WERI-Rb-1 (cell line): Measurements from ENCODE around the gene GALNT17.
A peak's percentile ranks its signal among the peaks of the same experiment; 100 is the strongest.

Experiments
- DNase-seq: peaks from one replicate; pipeline ENCODE4 v3.0.0-alpha.2; 2020
- H3K27ac ChIP-seq: fragments of 250-450 bp; sonication (Bioruptor Pico); 2 replicates; pipeline ENCODE4 v1.5.1; 2020; ENCODE audit warnings: mild to moderate bottlenecking, moderate library complexity
- H3K27me3 ChIP-seq: fragments of 250-450 bp; sonication (Bioruptor Pico); 2 replicates; pipeline ENCODE4 v1.5.1; 2021; ENCODE audit warnings: mild to moderate bottlenecking, low read depth, moderate library complexity; ENCODE audit not compliant: insufficient read depth, severe bottlenecking
- H3K36me3 ChIP-seq: fragments of 250-450 bp; sonication (Bioruptor Pico); 2 replicates; pipeline ENCODE4 v1.5.1; 2020; ENCODE audit warnings: mild to moderate bottlenecking, moderate library complexity
- H3K4me3 ChIP-seq: 2 replicates; pipeline ENCODE4 v1.5.1; 2011; ENCODE audit warnings: low read depth, mild to moderate bottlenecking, control low read depth, low read length
- H3K9me3 ChIP-seq: fragments of 250-450 bp; sonication (Bioruptor Pico); 2 replicates; pipeline ENCODE4 v1.5.1; 2021; ENCODE audit warnings: mild to moderate bottlenecking, moderate library complexity; ENCODE audit not compliant: severe bottlenecking
- TF ChIP-seq, protein P1 (sequence below): IDR thresholded peaks from 2 replicates; pipeline ENCODE4 v1.5.1; 2011; ENCODE audit warnings: low read depth, mild to moderate bottlenecking, control low read depth, inconsistent platforms, low read length

Gene GALNT17

DNA sequence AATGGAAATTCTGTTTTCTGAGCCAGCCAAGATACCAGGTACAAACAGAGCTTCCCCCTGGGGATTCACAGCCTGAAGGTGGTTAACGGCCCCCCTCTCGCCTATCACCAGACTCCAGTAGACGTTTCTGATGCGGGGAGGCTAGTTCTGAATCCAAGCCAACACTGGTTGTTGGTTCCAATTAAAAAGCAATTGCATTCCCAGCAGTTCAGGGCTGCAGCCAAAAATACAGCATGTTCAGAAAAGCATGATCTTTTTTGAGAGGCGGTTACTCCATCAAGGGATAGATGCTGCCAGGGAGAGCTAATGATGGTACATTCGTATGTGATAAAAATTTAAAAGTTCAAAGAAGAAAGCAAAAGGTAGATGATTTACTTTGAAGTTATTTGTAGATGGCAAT lies 481.0 kb downstream of the GALNT17 start:
- no peak for DNase-seq
- Histone ChIP-seq H3K36me3 (no peaks in the 10 kb centered on the region), H3K4me3 (no peak overlapping the region), H3K9me3 (no peaks in the 10 kb centered on the region), H3K27me3 (no peaks in the 10 kb centered on the region), H3K27ac (no peak overlapping the region)
- TF ChIP-seq, protein P1, sequence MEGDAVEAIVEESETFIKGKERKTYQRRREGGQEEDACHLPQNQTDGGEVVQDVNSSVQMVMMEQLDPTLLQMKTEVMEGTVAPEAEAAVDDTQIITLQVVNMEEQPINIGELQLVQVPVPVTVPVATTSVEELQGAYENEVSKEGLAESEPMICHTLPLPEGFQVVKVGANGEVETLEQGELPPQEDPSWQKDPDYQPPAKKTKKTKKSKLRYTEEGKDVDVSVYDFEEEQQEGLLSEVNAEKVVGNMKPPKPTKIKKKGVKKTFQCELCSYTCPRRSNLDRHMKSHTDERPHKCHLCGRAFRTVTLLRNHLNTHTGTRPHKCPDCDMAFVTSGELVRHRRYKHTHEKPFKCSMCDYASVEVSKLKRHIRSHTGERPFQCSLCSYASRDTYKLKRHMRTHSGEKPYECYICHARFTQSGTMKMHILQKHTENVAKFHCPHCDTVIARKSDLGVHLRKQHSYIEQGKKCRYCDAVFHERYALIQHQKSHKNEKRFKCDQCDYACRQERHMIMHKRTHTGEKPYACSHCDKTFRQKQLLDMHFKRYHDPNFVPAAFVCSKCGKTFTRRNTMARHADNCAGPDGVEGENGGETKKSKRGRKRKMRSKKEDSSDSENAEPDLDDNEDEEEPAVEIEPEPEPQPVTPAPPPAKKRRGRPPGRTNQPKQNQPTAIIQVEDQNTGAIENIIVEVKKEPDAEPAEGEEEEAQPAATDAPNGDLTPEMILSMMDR: no peak

DNA sequence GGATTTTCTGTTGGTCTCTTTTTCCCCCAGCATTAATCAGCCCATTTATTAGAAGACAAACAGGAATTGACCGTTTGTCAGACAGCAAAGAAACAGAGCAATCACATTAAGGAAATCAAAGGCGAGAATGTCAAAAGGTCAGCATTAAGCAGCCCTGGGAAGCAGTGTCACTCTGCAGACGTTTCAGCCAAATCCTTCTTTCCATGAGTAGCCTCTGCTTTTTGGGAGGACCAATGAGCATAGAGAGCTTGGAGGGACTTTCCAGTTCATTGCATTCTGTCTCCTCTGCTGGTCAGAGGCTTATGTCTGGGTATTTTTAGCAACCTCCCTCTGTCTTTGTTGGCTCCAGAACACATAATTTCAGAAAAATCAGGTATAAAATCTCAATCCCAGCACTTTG lies 481.4 kb downstream of the GALNT17 start:
- Histone ChIP-seq H3K9me3 (no peaks in the 10 kb centered on the region), H3K27me3 (no peaks in the 10 kb centered on the region), H3K27ac (no peak overlapping the region), H3K4me3 (no peak overlapping the region), H3K36me3 (no peaks in the 10 kb centered on the region)
- peak; percentile 30 for DNase-seq
- TF ChIP-seq, protein P1: no peak

DNA sequence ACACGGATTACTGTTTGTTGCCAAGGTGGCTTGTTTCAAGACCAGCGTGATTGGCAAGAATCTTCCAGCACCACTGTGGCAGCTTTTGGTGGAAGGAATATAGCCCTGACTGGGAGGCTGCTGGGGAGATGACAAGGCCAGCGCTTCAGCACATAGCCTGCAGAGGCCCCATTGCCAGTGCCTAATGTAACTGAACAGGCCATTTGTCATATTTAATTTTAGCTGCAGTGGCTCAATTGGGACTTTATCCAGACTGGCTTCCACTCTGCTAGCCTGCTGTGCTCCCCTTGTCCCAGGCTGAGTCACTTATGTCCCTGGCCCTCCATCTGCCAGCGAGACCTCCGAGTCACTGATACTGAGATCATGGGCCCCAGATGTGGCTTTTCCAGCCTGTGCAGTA lies 483.1 kb downstream of the GALNT17 start:
- H3K36me3 ChIP-seq: no peaks in the 10 kb centered on the region
- peak; percentile 21 for DNase-seq
- H3K9me3 ChIP-seq: no peaks in the 10 kb centered on the region
- H3K4me3 ChIP-seq: no peak overlapping the region
- no peak overlapping the region for H3K27ac ChIP-seq
- TF ChIP-seq, protein P1: no peak
- H3K27me3 ChIP-seq: no peaks in the 10 kb centered on the region

DNA sequence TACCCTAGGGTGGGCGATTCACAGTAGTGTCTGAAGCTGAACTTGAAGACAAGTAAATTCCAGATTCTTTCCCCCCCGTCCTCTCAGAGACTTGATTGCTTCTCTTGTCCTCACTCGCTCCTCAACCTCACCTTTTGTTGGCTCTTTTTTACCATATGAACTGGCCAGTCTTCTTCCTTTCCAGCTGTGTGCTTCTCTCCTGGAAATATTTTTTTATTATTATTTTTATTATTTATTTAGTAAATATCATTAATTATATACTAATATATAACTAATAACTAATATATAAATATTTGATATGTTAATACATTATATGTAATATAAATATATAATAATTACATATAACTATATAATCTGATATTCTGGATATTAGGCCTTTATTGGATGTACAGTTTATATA lies 484.3 kb downstream of the GALNT17 start:
- no peak overlapping the region for H3K27ac ChIP-seq
- TF ChIP-seq, protein P1: no peak
- DNase-seq: no peak
- H3K36me3 ChIP-seq: no peaks in the 10 kb centered on the region
- H3K9me3 ChIP-seq: no peaks in the 10 kb centered on the region
- H3K27me3 ChIP-seq: no peaks in the 10 kb centered on the region
- H3K4me3 ChIP-seq: no peak overlapping the region

DNA sequence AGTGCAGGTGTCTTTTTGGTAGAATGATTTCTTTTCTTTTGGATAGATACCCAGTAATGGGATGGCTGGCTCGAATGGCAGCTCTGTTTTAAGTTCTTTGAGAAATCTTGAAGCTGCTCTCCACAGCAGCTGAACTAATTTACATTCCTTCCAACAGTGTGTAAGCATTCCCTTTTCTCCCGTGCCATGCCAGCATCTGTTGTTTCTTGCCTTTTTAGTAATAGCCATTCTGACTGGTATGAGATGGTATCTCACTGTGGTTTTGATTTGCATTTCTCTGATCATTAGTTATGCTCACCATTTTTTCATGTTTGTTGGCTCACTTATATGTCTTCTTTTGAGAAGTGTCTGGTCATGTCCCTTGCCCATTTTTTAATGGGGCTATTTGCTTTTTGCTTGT lies 486.3 kb downstream of the GALNT17 start:
- Histone ChIP-seq H3K27ac (no peak overlapping the region), H3K27me3 (no peaks in the 10 kb centered on the region), H3K4me3 (no peak overlapping the region), H3K36me3 (no peaks in the 10 kb centered on the region), H3K9me3 (no peaks in the 10 kb centered on the region)
- no peak for DNase-seq
- TF ChIP-seq, protein P1: no peak

DNA sequence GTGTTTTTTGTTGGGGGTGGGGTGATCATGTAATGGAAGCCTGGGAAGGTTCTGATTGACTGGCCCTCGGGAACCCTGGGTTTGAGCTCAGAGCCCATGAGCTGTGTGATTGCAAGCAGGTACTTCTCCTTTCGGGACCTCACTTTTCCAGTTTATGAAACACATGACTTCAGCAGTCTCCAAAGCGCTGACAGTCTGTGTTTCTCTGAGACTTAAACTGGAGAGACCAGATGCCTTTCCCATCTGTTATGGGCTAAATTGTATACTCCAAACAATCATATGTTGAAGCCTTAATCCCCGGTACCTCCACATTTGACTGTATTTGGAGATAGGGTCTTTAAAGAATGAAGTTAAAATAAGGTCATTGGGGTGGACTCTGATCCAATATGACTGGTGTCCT lies 493.6 kb downstream of the GALNT17 start:
- TF ChIP-seq, protein P1: no peak
- Histone ChIP-seq H3K27ac (peak overlapping the region; percentile 79), H3K27me3 (no peaks in the 10 kb centered on the region), H3K4me3 (no peak overlapping the region; the same call in 1 of the 2 replicates), H3K36me3 (no peaks in the 10 kb centered on the region), H3K9me3 (no peaks in the 10 kb centered on the region)
- DNase-seq: peak; percentile 54
